NCI-H1930 (cell line): Measurements from ENCODE around the gene DPYD.

Source experiments
- DNase-seq, 2 experiments: peaks; one replicate each; lab custom pipeline; 2025; lab: John Stamatoyannopoulos, UW

The DPYD gene

DNA sequence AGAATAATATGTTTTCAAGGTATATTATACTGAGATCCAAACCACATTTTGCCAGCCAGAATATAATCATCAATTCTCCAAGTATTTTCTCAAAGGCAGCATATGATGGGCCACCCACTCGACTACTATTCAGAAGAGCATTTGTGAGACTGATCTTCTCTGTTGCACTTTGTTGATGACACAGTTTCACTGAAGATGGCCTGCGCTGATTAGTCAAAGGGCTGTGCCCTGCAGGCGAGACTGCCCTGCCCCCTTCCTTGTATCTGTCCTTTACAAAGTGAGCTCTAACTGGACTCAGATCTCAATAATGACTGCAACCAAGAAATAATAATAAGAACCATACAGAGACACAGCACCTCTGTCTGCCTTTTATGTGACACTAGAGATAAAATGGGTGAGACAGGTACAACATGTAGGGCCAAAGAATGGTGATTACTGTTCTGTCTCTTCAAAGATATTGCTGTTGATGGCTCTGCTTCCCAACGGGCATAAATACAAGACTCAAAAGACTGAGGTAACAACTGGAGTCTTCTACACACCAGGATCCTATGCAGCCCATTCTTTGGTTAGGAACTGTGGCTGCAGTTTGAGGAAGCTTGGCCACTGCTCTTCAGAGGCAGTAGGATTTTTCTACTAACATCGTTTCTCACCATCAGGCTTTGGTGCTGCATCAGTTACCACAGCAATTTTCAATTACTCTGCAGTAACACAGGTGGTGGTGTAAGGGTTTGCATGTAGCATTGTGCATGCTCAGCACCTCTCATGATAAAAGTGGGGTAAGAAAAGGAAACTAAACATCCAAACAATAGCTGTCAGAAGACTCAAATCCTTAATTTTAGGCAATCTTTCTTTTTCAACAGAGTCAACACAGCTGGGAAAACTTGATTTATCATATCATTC lies 718.1 kb downstream of the DPYD start:
- no peak for DNase-seq

DNA sequence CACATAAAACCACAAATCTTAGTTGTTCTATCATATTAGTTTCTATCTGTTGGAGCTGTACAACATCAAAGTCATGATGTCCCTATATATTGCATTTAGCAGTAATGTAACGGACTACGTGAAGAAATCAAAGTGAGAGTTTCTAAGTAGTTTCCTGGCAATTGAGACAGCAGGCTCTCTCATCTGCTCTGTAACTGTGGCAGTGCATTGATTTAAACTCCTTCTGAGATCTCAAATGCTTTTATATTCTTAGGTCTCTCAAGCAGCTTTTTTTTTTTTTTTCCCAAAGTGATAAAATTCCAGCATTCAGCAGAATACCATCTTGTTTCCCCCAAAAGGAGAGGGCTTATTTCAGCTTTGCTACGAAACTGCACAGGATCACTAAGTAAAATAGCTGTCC lies 719.2 kb downstream of the DPYD start:
- no peak for DNase-seq

DNA sequence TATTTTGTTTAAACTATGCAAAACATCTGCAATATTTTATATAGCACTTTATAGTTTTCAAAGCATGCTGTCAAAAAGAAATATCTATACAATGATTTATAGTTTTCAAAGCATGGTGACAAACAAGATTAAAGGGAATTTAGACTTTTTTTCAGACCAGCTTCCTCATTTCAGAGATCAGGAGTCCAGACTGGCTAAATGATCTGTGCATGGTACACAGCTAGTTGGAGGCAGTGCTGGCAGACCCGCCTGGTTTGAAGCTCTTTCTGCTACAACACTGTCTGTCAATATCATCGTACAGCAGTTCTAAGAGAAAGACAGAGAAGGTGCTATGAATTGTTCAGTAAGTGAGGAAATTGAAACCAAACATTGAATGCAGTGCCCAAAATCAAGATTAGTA lies 720.2 kb downstream of the DPYD start:
- DNase-seq: no peak

GRCh38 chr1:97196825-97197516 lies 723.9 kb downstream of the DPYD start:
- DNase-seq: no peak

GRCh38 chr1:97192872-97193572 lies 727.8 kb downstream of the DPYD start:
- no peak for DNase-seq

DNA sequence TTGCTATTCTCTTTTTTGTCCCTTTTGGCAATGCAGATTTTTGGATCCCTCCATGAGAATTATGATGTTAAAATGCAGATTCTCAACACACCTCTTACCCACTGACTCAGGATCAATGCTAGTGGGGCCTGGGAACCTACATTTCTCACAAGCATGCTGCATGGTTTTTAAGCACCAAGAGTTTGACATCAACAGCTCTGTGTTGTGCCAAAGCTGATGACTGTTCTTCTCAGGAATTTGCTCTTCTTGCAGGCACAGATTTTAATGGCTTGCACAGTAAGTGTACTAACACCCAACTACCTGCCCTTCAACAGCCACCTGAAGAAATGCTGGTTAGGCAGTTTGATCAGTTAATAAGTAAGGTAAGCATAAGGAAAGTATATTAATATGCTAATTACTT lies 730.5 kb downstream of the DPYD start:
- DNase-seq: no peak

DNA sequence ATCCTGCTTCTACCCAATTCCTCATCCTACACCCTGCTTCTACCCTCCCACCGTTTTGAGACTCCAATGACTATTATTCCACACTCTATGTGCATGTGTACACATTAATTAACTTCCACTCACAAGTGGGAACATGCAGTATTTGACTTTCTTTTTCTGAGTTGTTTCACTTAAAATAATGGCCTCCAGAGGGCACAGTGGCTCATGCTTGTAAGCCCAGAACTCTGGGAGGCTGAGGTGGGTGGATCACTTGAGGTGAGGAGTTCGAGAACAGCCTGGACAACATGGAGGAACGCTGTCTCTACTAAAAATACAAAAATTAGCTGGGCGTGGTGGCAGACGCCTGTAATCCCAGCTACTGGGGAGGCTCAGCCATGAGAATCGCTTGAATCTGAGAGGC lies 734.5 kb downstream of the DPYD start:
- DNase-seq: no peak

- DNase-seq: no peak
These were observed 746.7 kb downstream of the DPYD start for GRCh38 chr1:97174039-97174704.

- no peak for DNase-seq
These were observed 750.5 kb downstream of the DPYD start for GRCh38 chr1:97170300-97170699.

- no peak for DNase-seq
These were observed 752.8 kb downstream of the DPYD start for GRCh38 chr1:97168056-97168455.

DNA sequence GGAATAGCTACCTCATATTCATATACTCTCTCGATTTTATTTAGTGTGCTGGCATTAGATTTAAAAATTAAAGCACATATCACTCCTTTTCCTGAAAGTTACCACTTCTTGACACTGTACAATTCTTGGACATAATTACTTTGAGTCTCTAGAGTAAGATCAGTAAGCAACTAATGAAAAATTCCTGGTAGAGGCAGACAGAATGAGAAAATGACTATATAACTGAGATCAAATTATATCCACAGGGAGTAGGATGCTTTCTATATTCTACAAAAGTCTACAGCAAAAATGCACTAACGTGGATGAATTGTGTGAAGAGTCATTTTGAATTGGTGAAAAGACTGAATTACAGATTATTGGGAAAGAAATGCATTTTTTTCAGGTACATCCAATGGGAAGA lies 753.6 kb downstream of the DPYD start:
- no peak for DNase-seq

GRCh38 chr1:97166626-97167025 lies 754.2 kb downstream of the DPYD start:
- no peak for DNase-seq

- DNase-seq: no peak
These were observed 756.6 kb downstream of the DPYD start for GRCh38 chr1:97164276-97164639.

- DNase-seq: no peak
These were observed 757.1 kb downstream of the DPYD start for GRCh38 chr1:97163591-97164275.

GRCh38 chr1:97160818-97161217 lies 760.0 kb downstream of the DPYD start:
- no peak for DNase-seq

GRCh38 chr1:97159342-97159741 lies 761.5 kb downstream of the DPYD start:
- DNase-seq: no peak

GRCh38 chr1:97158691-97159096 lies 762.1 kb downstream of the DPYD start:
- no peak for DNase-seq

DNA sequence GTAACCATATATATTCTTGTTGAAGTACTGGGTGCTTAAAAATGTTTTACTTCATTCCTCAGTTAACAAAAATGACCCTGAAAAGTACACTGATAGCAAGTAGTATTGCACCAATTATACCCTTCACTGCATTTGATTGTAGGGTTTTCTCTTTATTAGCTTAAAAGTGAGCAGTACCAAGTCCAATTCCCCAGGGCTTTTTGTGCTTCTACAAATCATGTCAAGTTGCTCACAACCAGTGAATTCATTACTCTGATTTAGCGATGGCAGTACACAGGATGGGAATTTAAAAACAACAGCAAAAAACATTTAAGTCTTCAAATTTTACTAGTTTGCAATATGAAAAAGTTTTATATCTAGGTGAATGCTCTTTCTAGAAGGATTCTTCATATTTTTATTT lies 762.8 kb downstream of the DPYD start:
- no peak for DNase-seq

GRCh38 chr1:97151651-97152050 lies 769.2 kb downstream of the DPYD start:
- DNase-seq: no peak

- no peak for DNase-seq
These were observed 775.4 kb downstream of the DPYD start for GRCh38 chr1:97145321-97145956.

- no peak for DNase-seq
These were observed 776.3 kb downstream of the DPYD start for GRCh38 chr1:97144527-97144926.
